HG03520 (cell line): Measurements from ENCODE around the gene TANGO2.

Experiments used
- ATAC-seq: cut with Tn5 transposase; IDR thresholded peaks from one replicate; pipeline ENCODE4 v1.9.1; 2021; ENCODE audit warnings: mild to moderate bottlenecking, moderate library complexity; ENCODE audit not compliant: unreplicated experiment

Gene TANGO2

GRCh38 chr22:19982991-19983578 lies 37.8 kb upstream of the TANGO2 start:
- ATAC-seq, result no peak

DNA sequence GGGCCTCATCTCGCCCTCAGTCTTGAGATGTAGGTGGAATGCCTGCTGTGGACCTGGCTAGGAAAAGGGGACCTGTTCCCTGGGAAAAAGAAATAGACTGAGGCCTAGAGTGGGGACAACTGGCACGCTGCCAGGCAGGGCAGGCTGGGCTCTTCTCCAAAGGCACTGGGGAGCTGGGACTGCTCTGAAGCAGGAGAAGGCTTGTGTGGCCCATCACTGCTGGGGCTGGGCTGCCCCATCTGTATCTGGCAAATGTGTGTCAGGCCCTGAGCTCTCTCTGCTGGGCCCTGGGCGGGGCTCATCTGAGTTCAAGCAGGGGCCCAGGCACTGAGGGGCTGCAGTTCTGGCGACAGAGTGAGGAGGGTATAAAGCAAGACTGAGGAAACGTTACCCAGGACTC lies 37.2 kb upstream of the TANGO2 start:
- ATAC-seq, result no peak

DNA sequence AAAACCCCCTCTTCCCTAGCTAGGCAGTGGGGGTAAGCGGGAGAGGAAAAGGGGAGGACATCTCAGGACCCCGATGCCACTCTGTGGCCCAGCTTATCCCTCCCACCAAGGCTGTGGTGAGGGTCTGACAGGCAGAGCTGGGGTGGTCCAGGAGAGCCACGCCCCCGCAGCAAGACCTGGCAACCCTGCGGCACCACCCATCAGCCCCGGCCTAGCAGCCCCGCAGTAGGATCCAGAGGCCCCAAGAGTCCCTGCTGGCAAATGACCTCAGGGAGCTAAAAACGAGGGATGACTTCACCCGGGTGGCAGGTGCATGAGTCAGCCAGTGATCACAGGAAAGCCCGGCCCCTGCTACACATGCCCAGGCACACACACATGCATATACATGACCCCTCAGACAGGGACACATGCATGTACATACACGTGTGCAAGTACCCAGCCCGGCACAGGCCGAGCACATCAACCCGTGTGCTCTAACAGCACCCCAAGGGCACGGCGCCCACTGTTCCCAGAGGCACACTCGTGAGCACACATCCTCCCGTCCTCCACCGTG lies 36.6 kb upstream of the TANGO2 start:
- no peak for ATAC-seq

DNA sequence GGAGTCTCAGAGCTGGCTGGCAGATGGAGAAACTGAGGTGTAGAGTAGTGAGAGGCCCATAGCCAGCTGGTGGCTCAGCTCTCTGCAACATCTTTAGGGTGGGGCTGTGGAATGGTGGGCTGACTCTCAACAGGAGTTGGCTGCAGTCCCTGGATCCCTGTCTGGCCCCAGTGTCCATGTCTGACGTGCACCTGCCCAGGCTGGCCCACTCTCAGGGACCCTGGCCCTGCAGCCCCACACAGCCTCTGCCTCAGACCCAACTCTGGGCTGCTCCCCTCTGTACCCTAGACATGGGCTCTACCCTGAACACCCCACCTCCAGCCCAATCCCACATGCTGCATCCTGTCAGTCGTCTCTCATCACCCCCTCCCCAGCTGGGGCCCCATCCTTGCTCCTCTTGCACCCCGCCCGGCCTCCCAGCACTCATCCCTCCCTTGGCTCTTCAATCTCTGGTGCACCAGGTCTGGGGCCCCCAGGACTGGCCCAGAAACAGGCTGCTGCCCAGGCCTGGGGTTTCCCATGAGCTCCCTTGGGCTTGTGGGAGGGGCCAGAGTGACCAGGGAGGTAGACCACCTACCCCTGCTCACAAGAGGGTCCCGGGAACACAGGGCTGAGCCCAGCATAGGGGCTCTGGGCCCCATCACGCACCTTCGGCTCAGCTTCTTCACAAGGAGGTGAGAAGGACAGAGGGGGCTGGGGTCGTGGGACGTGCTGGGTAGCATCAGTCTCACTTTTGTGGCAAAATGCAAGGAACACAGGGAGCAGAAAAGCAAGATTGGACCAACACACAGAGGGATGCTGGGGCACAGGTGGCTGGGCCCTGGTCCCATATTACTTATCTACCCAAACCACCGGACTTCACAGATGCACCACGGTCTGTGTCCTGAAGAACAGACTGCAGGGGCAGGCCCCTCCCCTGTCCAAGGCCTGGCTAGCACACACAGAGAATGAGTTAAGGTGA lies 35.8 kb upstream of the TANGO2 start:
- no peak for ATAC-seq

- ATAC-seq, result no peak
These were observed 34.9 kb upstream of the TANGO2 start for GRCh38 chr22:19986011-19986409.

DNA sequence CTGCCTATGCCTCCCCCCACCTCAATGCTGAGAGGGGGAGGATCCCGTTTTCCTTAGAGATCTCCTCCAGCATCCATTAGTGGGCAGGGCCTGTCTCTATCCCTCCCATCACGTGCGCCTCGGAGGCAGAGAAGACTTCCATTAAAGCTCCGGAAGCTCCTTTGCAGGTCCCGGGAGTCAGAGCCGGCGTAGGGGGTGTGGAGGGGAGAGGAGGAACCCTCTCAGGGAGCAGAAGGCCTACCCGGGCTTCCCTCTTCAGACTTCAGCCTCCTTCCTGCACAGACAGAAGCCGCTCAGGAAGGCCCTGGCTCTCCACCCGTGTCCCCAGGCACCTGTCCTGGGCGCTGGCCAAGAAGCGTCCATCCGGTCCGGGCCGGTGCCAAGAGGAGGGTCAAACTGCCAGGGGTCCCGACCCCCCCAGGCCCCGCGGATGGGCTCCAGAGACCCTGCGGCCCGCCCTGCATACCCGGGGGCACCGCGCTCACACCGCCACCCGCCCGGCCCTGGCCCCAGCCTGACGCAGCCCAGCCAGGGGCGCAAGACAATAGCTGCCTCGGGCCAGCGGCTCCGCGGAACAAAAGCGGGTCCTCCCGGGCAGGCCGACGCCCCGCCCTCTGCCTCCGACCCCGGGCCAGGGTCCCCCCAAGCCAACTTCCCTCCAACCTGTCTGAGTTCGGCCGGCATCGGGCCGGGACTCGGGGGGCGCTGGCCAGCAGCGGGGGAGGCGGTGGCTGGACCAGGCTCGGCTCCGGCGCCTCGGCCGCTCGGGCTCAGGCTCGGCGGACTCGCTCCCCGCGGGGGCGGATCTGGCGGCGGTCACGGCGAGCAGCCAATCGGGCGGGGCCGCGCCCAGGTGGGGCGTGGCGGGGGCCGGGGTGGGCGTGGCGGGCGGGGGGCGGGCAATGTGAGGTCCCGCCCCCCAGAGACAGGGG lies 34.2 kb upstream of the TANGO2 start:
- no peak for ATAC-seq

DNA sequence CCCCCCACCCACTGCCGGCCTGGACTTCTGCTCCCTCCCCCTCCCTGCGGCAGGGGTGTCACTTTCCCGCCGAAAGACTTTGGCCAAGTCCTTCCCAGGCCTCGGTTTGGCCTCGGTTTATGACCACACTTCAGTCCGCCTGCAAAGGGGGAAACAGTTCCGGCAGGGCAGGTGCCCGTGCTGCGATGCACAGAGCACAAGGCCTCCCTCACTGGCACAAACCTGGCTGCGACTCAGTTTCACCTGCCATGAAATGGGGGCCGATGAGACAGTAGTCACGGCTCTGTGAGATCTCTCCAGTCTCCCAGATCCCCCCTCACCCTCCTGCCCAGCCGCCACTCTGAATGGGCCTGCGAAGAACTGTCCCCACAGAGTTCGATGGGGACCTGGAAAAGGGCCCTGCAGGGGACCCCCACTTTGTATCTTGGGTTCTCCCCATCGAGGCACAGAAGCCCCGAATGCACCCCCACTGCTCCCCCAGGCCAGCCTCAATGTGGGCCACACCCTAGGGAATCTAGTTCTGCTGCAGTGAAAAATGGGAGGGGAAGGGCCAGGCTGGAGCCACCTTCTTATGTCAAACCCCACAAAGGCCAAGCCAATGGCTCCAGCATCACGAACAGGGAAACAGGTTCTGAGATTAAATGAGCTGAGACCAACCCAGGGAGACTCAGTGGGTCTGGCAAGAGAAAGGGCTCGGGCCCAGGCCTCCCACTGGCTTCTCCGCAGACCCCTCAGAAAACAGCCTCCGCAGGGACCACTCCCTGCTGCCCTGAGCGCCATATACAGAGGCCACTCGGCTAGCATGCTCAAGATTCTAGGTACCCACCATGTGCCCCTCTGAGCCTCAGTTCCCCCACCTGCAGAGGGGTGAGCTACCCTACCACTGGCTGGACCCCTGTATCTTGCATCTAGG lies 33.3 kb upstream of the TANGO2 start:
- ATAC-seq, result no peak

- no peak for ATAC-seq
These were observed 32.5 kb upstream of the TANGO2 start for GRCh38 chr22:19988331-19988808.

- no peak for ATAC-seq
These were observed 31.8 kb upstream of the TANGO2 start for GRCh38 chr22:19988965-19989724.

GRCh38 chr22:19989725-19990067 lies 31.2 kb upstream of the TANGO2 start:
- ATAC-seq, result no peak

DNA sequence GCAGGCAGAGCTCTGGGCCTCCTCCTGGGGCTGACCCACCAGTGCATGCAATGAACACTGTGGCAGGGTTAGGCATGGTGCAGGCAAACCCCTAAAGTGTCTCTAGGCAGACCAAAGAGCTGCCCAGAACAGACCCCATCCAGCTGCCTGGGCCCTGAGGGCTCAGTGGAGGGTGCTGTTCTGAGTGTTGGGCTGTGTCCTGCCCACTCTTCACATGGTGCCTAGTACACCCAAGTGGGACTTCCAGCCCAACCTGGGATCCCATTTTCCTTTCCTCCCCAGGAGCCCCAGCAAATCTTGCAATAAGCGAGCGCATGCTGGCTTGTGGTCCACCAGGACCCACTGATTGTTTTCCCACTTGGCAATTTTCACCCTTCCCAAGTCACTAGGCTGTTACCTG lies 30.7 kb upstream of the TANGO2 start:
- ATAC-seq, result no peak

- ATAC-seq, result no peak
These were observed 30.1 kb upstream of the TANGO2 start for GRCh38 chr22:19990609-19991394.

DNA sequence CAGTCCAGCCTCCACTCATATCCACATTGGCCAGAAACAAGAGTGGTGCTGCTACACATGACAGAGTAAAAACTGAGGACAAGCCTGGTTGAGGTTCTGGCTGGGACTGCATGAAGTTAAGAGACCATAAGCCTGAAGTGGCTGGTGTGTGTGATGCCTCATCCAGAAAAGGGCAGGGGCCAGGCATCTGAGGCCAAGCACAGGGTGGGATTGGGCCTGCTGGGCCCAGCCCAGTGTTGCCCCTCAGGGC lies 29.6 kb upstream of the TANGO2 start:
- no peak for ATAC-seq

- ATAC-seq, result no peak
These were observed 29.1 kb upstream of the TANGO2 start for GRCh38 chr22:19991645-19992451.

GRCh38 chr22:19992481-19992911 lies 28.4 kb upstream of the TANGO2 start:
- no peak for ATAC-seq

DNA sequence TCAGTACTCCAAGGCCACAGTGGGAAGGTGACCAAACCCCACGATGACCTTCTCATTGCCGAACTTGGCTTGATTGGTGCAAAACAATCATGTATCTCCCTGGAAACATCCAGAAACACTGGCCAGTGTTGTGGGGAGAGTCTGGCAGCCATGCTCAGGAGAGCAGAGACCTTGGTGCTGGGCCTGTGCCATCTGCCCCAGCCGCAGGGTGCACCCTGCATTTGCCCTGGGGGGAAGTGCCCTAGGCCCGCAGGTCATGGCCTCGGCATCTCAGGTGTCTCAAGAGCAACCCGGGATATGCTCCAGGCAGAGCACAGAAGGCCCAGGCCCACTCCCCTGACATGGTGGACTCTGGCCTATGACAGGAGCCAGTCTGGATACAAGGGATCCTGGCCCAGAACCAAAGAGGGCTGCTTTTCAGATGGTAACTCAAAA lies 28.0 kb upstream of the TANGO2 start:
- ATAC-seq, result no peak

GRCh38 chr22:19993926-19994325 lies 27.0 kb upstream of the TANGO2 start:
- ATAC-seq, result no peak
